GM12878 (cell line): ENCODE results near the gene TSPAN5. TPM values are rescaled to one million over a fixed set of nuclear protein-coding genes. Genes with fewer than 3 reads are reported as not detected.

Experiments used
- ATAC-seq: fragments of 200-7000 bp; cut with Tn5 transposase; 3 replicates; pipeline ENCODE4 v1.9.1; 2020; ENCODE audit warnings: mild to moderate bottlenecking, moderate library complexity
- BruUV-seq: library from RNA; stranded (reverse); fragments of 400-500 nt; replicated peaks from 2 replicates; lab custom pipeline; 2021; lab: Mats Ljungman, UMichigan
- CTCF ChIA-PET: fragments of 300-600 bp; sonication (Branson Sonifier 250); formaldehyde crosslinking; extraction: SDS; loops from one replicate; lab custom pipeline; 2021; ENCODE audit warnings: inconsistent platforms; lab: Yijun Ruan, JAX
- POLR2A ChIA-PET: fragments of 350-600 bp; formaldehyde crosslinking; extraction: SDS; loops from one replicate; lab custom pipeline; 2021; ENCODE audit warnings: inconsistent platforms; lab: Charles Lee
- RAD21 ChIA-PET: fragments of 300-600 bp; sonication (Branson Sonifier 250); formaldehyde crosslinking; loops from one replicate; lab custom pipeline; 2023; ENCODE audit warnings: antibody characterized with exemption; ENCODE audit not compliant: unreplicated experiment; lab: Charles Lee
- SMC1A ChIA-PET: fragments of 300-600 bp; sonication (Branson Sonifier 250); formaldehyde crosslinking; loops from one replicate; lab custom pipeline; 2023; ENCODE audit not compliant: unreplicated experiment, uncharacterized antibody; lab: Charles Lee
- DNase-seq: peaks from one replicate; pipeline ENCODE4 v3.0.0-alpha.2; 2011; ENCODE audit warnings: low read depth, low spot score
- FAIRE-seq: peaks from 3 replicates; lab custom pipeline; 2011; peaks lifted over from hg19 to GRCh38; lab: Jason Lieb, UNC
- H2AFZ ChIP-seq: 2 replicates; pipeline ENCODE4 v1.6.0; 2011; ENCODE audit warnings: low read depth, low read length, control low read depth; ENCODE audit not compliant: control insufficient read depth
- H3K27ac ChIP-seq: 2 replicates; pipeline ENCODE4 v1.5.1; 2011; ENCODE audit warnings: control low read depth; ENCODE audit not compliant: control insufficient read depth, insufficient read depth
- H3K27me3 ChIP-seq, 2 experiments: replicated peaks in 1 of 2; 2 replicates each; pipeline versions ENCODE4 v1.6.0 to v1.6.1; 2011; ENCODE audit warnings: low read length in 1 of 2; ENCODE audit not compliant: control insufficient read depth in 2 of 2, insufficient read depth in 2 of 2
- H3K36me3 ChIP-seq, 2 experiments: 2 replicates each; pipeline ENCODE4 v1.5.1; 2011; ENCODE audit warnings: low read length in 1 of 2; ENCODE audit not compliant: control insufficient read depth in 2 of 2, insufficient read depth in 2 of 2
- H3K4me1 ChIP-seq: 2 replicates; pipeline ENCODE4 v1.6.1; 2011; ENCODE audit warnings: mild to moderate bottlenecking, low read length, moderate library complexity, mixed read lengths; ENCODE audit not compliant: control insufficient read depth, insufficient read depth
- H3K4me2 ChIP-seq: 2 replicates; pipeline ENCODE4 v1.6.0; 2011; ENCODE audit warnings: control low read depth; ENCODE audit not compliant: control insufficient read depth, insufficient read depth
- H3K4me3 ChIP-seq: fragments of 200-600 bp; sonication (generic); 2 replicates; pipeline ENCODE4 v1.5.1; 2016
- H3K79me2 ChIP-seq: 2 replicates; pipeline ENCODE4 v1.6.0; 2011; ENCODE audit warnings: low read length; ENCODE audit not compliant: control insufficient read depth, insufficient read depth
- H3K9ac ChIP-seq: 2 replicates; pipeline ENCODE4 v1.8.0; 2011; ENCODE audit warnings: low read length, control low read depth, mixed read lengths; ENCODE audit not compliant: control insufficient read depth, insufficient read depth
- H3K9me3 ChIP-seq: replicated peaks from 3 replicates; pipeline ENCODE4 v1.5.1; 2011; ENCODE audit warnings: mild to moderate bottlenecking, low read length; ENCODE audit not compliant: control insufficient read depth, insufficient read depth
- H4K20me1 ChIP-seq: 2 replicates; pipeline ENCODE4 v1.6.0; 2011; ENCODE audit not compliant: control insufficient read depth, insufficient read depth
- BHLHE40 ChIP-seq, 2 experiments: fragments of 450-650 bp in 1 of 2; IDR thresholded peaks; 2 replicates each; pipeline ENCODE4 v1.6.1; 2011 to 2017; ENCODE audit warnings: low read depth in 2 of 2, borderline replicate concordance in 1 of 2, improper control_type of control experiment in 1 of 2, low read length in 1 of 2, mild to moderate bottlenecking in 1 of 2
- CBFB ChIP-seq: IDR thresholded peaks from 2 replicates; pipeline ENCODE4 v1.6.1; 2016; ENCODE audit warnings: antibody characterized with exemption, low read depth
- EP300 ChIP-seq, 2 experiments: fragments of 150-350 bp in 1 of 2; IDR thresholded peaks; 2 replicates each; pipeline ENCODE4 v1.6.1; 2011 to 2012; ENCODE audit warnings: low read depth in 2 of 2, low read length in 2 of 2, borderline replicate concordance in 1 of 2, improper control_type of control experiment in 1 of 2, inconsistent platforms in 1 of 2; ENCODE audit not compliant: control insufficient read depth in 1 of 2
- ESRRA ChIP-seq: IDR thresholded peaks from 2 replicates; pipeline ENCODE4 v1.6.1; 2012; ENCODE audit warnings: mild to moderate bottlenecking, low read length, improper control_type of control experiment
- FOS ChIP-seq: IDR thresholded peaks from 3 replicates; pipeline ENCODE4 v1.6.1; 2011; ENCODE audit warnings: borderline replicate concordance; ENCODE audit not compliant: insufficient read length; ENCODE audit errors: extremely low read depth
- HDAC2 ChIP-seq: fragments of 200-600 bp; sonication (generic); IDR thresholded peaks from 2 replicates; pipeline ENCODE4 v1.6.1; 2017
- IKZF1 ChIP-seq: fragments of 450-650 bp; conservative IDR thresholded peaks from 2 replicates; pipeline ENCODE4 v1.6.1; 2017; ENCODE audit warnings: antibody characterized with exemption, mild to moderate bottlenecking
- MXI1 ChIP-seq: fragments of 150-350 bp; IDR thresholded peaks from 2 replicates; pipeline ENCODE4 v1.6.1; 2011; ENCODE audit warnings: low read depth, mild to moderate bottlenecking, inconsistent platforms, low read length, improper control_type of control experiment
- NFYB ChIP-seq: IDR thresholded peaks from 2 replicates; pipeline ENCODE4 v1.6.1; 2011; ENCODE audit warnings: low read depth, mild to moderate bottlenecking, low read length, improper control_type of control experiment, moderate library complexity; ENCODE audit not compliant: insufficient read depth
- PAX5 ChIP-seq: IDR thresholded peaks from 2 replicates; pipeline ENCODE4 v1.6.1; 2011; ENCODE audit warnings: low read depth, low read length, borderline replicate concordance
- POLR2A ChIP-seq: IDR thresholded peaks from 2 replicates; pipeline ENCODE4 v1.6.1; 2011; ENCODE audit warnings: low read depth, mild to moderate bottlenecking, low read length
- POLR2AphosphoS2 ChIP-seq: IDR thresholded peaks from 2 replicates; pipeline ENCODE4 v1.6.1; 2011; ENCODE audit warnings: low read depth, mild to moderate bottlenecking, low read length, improper control_type of control experiment, moderate library complexity
- RAD51 ChIP-seq: fragments of 450-650 bp; IDR thresholded peaks from 2 replicates; pipeline ENCODE4 v1.6.1; 2016; ENCODE audit warnings: moderate library complexity, mild to moderate bottlenecking, inconsistent platforms
- RUNX3 ChIP-seq: IDR thresholded peaks from 2 replicates; pipeline ENCODE4 v1.6.1; 2012; ENCODE audit warnings: low read length, inconsistent platforms
- TBL1XR1 ChIP-seq: IDR thresholded peaks from 2 replicates; pipeline ENCODE4 v1.6.1; 2012; ENCODE audit warnings: low read depth, low read length, improper control_type of control experiment
- YY1 ChIP-seq: IDR thresholded peaks from 2 replicates; pipeline ENCODE4 v1.6.1; 2011; ENCODE audit warnings: low read depth, mild to moderate bottlenecking, low read length
- ZBED1 ChIP-seq: IDR thresholded peaks from 2 replicates; pipeline ENCODE4 v1.6.1; 2016; ENCODE audit warnings: borderline replicate concordance
- ZNF384 ChIP-seq: IDR thresholded peaks from 2 replicates; pipeline ENCODE4 v1.6.1; 2012; ENCODE audit warnings: low read depth, mild to moderate bottlenecking, low read length, improper control_type of control experiment, borderline replicate concordance
- ZSCAN29 ChIP-seq: fragments of 450-650 bp; IDR thresholded peaks from 2 replicates; pipeline ENCODE4 v1.6.1; 2017; ENCODE audit warnings: mild to moderate bottlenecking, moderate library complexity
- WGBS: methylation state at CpG from one replicate; pipeline ENCODE4 v1.1.6; 2016; ENCODE audit warnings: low lambda C conversion rate; ENCODE audit not compliant: insufficient replicate concordance, insufficient coverage; ENCODE audit errors: missing lambda C conversion rate; 5-methylcytosine and 5-hydroxymethylcytosine counted together
- in situ Hi-C: fragments of 300-500 bp; cut with MboI; formaldehyde crosslinking; loops from 9 replicates; pipeline ENCODE4 v1.14.3; 2018; ENCODE audit warnings: mixed read lengths
- intact Hi-C: fragments of 100-400 bp; cut with micrococcal nuclease; formaldehyde crosslinking; loops from one replicate; pipeline ENCODE4 v1.14.2; 2022; ENCODE audit not compliant: unreplicated experiment
- polyA plus RNA-seq, 11 experiments: library from polyadenylated mRNA; depleted of rRNA in 4 of 11; unstranded in 6 of 11; stranded (reverse) in 5 of 11; fragments of >200 nt; fragmentation: Nextera tagmentation in 4 of 11; fragmentation: Illumina TruSeq in 1 of 11; extraction: Ambion mirVana in 4 of 11; extraction: Trizol in 1 of 11; gene quantifications; 1 replicate in 1 of 11; 2 replicates in 10 of 11; pipeline versions ENCODE4 v1.2.1 to v1.2.3, GENCODE V29; 2011 to 2016; ENCODE audit warnings: inconsistent platforms in 2 of 11, missing spikeins in 2 of 11, low read depth in 1 of 11
- total RNA-seq, 4 experiments: library from RNA; depleted of rRNA in 3 of 4; stranded (reverse); fragments of >200 nt in 3 of 4; fragmentation: Illumina TruSeq in 1 of 4; extraction: Trizol in 1 of 4; gene quantifications; 2 replicates each; pipeline versions ENCODE4 v1.2.1 to v1.2.3, GENCODE V29; 2013 to 2021
- TF ChIP-seq, protein P1 (sequence below): fragments of 450-650 bp; IDR thresholded peaks from 2 replicates; pipeline ENCODE4 v1.6.1; 2017; ENCODE audit warnings: mild to moderate bottlenecking, moderate library complexity

Gene TSPAN5
- total and polyA plus RNA-seq, 10 of the 15 experiments (the other 5 are each of a cell fraction or from before 2014, with no cell fraction given), result 0.09 to 8.2 (median 0.27) TPM

DNA sequence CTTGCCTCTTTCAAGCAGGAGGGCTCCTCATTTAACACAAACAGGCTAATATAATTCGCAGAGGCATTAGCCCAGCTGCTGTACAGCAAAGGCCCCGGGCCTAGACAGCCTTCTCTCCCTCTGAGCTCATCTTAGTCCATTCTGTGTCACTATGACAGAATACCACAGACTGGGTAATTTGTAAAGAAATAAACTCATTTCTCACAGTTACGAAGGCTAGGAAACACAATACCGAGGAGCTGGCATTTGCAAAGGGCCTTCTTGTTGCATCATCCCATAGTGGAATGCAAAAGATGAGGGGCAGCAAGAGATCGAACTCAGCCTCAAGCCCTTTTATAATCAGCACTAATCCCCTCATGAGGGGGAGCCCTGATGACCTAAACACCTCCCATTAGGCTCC is 48.5 kb downstream of the TSPAN5 start:
- WGBS, result 55% methylated on average over 5 of the region's 5 CpGs
- intact Hi-C loops (no loop called here), in situ Hi-C loops (no loop called here)
- ChIA-PET RAD21 (no interaction called here), POLR2A (interaction anchor here (1.2 kb wide), 1 partner anchor 15 kb away, joined by 4 read pairs; no protein-coding TSS in a partner anchor), SMC1A (interaction anchor here (0.6 to 0.7 kb wide), 2 partner anchors 32 to 149 kb away, joined by 3 read pairs; no protein-coding TSS in a partner anchor), CTCF (no interaction called here)
- Histone ChIP-seq H3K9me3 (no peaks in the 10 kb centered on the region), H3K4me1 (peaks cover 4% of the 10 kb centered on the region; the same call in 1 of the 2 replicates), H3K4me2 (no peak overlapping the region), H3K79me2 (no peaks in the 10 kb centered on the region), H2AFZ (no peak overlapping the region), H4K20me1 (no peaks in the 10 kb centered on the region), H3K36me3 (no peaks in the 10 kb centered on the region), H3K4me3 (no peak overlapping the region), H3K9ac (no peak overlapping the region), H3K27me3 (no peaks in the 10 kb centered on the region; a peak in 1 of 4 replicates), H3K27ac (no peak overlapping the region)
- FAIRE-seq, result no peak
- DNase-seq, result no peak
- ATAC-seq, result no peak
- no peak for TF ChIP-seq PAX5
- TF ChIP-seq ZNF384, result no peak
- no peak for TF ChIP-seq CBFB
- TF ChIP-seq, protein P1, sequence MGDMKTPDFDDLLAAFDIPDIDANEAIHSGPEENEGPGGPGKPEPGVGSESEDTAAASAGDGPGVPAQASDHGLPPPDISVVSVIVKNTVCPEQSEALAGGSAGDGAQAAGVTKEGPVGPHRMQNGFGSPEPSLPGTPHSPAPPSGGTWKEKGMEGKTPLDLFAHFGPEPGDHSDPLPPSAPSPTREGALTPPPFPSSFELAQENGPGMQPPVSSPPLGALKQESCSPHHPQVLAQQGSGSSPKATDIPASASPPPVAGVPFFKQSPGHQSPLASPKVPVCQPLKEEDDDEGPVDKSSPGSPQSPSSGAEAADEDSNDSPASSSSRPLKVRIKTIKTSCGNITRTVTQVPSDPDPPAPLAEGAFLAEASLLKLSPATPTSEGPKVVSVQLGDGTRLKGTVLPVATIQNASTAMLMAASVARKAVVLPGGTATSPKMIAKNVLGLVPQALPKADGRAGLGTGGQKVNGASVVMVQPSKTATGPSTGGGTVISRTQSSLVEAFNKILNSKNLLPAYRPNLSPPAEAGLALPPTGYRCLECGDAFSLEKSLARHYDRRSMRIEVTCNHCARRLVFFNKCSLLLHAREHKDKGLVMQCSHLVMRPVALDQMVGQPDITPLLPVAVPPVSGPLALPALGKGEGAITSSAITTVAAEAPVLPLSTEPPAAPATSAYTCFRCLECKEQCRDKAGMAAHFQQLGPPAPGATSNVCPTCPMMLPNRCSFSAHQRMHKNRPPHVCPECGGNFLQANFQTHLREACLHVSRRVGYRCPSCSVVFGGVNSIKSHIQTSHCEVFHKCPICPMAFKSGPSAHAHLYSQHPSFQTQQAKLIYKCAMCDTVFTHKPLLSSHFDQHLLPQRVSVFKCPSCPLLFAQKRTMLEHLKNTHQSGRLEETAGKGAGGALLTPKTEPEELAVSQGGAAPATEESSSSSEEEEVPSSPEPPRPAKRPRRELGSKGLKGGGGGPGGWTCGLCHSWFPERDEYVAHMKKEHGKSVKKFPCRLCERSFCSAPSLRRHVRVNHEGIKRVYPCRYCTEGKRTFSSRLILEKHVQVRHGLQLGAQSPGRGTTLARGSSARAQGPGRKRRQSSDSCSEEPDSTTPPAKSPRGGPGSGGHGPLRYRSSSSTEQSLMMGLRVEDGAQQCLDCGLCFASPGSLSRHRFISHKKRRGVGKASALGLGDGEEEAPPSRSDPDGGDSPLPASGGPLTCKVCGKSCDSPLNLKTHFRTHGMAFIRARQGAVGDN, result no peak
- no peak for TF ChIP-seq MXI1
- TF ChIP-seq TBL1XR1, result no peak
- TF ChIP-seq NFYB, result no peak
- TF ChIP-seq EP300 (IDR thresholded peaks at IDR 0.05; ENCODE audit: borderline replicate concordance in 1 of 2, control insufficient read depth in 1 of 2, low read depth in 2 of 2, low read length in 2 of 2), result no peak
- no peak for TF ChIP-seq BHLHE40 (IDR thresholded peaks at IDR 0.05; ENCODE audit: borderline replicate concordance in 1 of 2, low read depth in 2 of 2, low read length in 1 of 2)
- no peak for TF ChIP-seq FOS
- TF ChIP-seq HDAC2, result no peak
- TF ChIP-seq YY1, result no peak
- TF ChIP-seq POLR2A, result no peak
- no peak for TF ChIP-seq ZBED1
- TF ChIP-seq RUNX3, result no peak
- no peak for TF ChIP-seq ESRRA
- no peak for TF ChIP-seq RAD51
- TF ChIP-seq IKZF1, result no peak
- no peak for TF ChIP-seq POLR2AphosphoS2
- no peak for TF ChIP-seq ZSCAN29
- no TSS peak for BruUV-seq
